Ovary (tissue), 3 donors: Measurements from ENCODE around the gene TRIM16.
"Not testable (repeated sequence)": the region's sequence is repeated elsewhere in the genome, so short reads cannot be mapped to it uniquely, and the experiment has no call there.

Experiments
- EP300 ChIP-seq: sonication (generic); formaldehyde crosslinking; IDR thresholded peaks from one replicate; pipeline ENCODE4 v1.6.1; 2017; ENCODE audit warnings: antibody characterized with exemption
- POLR2A ChIP-seq: fragments of 450-650 bp; IDR thresholded peaks from one replicate; pipeline ENCODE4 v1.6.1; 2017; ENCODE audit warnings: antibody characterized with exemption, mild to moderate bottlenecking, moderate library complexity
- TF ChIP-seq, protein P1 (sequence below), 3 donors: fragments of 450-650 bp in 2 of 3; fragments of 200-600 bp in 1 of 3; IDR thresholded peaks; one replicate each; pipeline versions ENCODE4 v1.5.1 to v1.8.0; 2016 to 2022; ENCODE audit warnings: antibody characterized with exemption in 3 of 3, mild to moderate bottlenecking in 1 of 3
- donor health status: DM: no; HTN: no; CAD: no.

DNA sequence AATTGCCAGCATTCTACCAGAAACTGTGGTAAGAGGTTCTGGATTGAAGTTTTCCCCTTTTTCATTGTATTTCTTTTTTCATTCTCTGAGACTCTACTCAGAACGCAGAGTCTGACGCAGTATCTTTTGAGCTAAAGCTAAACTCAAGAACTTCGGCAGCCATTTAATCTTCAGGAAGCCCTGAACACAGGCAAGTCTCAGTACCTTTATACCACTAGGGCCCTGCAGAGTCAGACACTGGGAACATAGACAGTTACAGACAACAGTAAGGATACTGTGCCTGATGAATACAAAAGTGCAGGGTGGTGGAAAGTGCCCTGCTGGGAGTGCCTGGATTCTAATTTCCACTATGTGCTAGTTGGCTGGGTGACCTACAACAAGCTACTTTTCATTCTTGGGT lies 976 bp downstream of the TRIM16 start:
- TF ChIP-seq, protein P1, sequence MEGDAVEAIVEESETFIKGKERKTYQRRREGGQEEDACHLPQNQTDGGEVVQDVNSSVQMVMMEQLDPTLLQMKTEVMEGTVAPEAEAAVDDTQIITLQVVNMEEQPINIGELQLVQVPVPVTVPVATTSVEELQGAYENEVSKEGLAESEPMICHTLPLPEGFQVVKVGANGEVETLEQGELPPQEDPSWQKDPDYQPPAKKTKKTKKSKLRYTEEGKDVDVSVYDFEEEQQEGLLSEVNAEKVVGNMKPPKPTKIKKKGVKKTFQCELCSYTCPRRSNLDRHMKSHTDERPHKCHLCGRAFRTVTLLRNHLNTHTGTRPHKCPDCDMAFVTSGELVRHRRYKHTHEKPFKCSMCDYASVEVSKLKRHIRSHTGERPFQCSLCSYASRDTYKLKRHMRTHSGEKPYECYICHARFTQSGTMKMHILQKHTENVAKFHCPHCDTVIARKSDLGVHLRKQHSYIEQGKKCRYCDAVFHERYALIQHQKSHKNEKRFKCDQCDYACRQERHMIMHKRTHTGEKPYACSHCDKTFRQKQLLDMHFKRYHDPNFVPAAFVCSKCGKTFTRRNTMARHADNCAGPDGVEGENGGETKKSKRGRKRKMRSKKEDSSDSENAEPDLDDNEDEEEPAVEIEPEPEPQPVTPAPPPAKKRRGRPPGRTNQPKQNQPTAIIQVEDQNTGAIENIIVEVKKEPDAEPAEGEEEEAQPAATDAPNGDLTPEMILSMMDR (IDR thresholded peaks at IDR 0.05): not testable (repeated sequence)
- not testable (repeated sequence) for TF ChIP-seq POLR2A, EP300
